A549 (cell line): ENCODE data around the gene DGAT2L6. TPM values are rescaled to one million over a fixed set of nuclear protein-coding genes. Genes with fewer than 3 reads are reported as not detected.

Experiments
- ATAC-seq, 2 experiments: fragments of 200-7000 bp in 1 of 2; fragments of >200 bp in 1 of 2; cut with Nextera tagmentation in 1 of 2; cut with Tn5 transposase in 1 of 2; 3 replicates each; pipeline versions ENCODE4 v1.8.0 to v1.9.1; 2018 to 2020; ENCODE audit warnings: mild to moderate bottlenecking in 1 of 2, moderate library complexity in 1 of 2
- CTCF ChIA-PET: fragments of 300-600 bp; sonication (Branson Sonifier 250); formaldehyde crosslinking; extraction: SDS; loops from one replicate; lab custom pipeline; 2021; ENCODE audit warnings: antibody characterized with exemption, inconsistent platforms; lab: Yijun Ruan, JAX
- POLR2A ChIA-PET: fragments of 350-600 bp; formaldehyde crosslinking; extraction: SDS; loops from one replicate; lab custom pipeline; 2021; ENCODE audit warnings: antibody characterized with exemption, inconsistent platforms; lab: Yijun Ruan, JAX
- DNase-seq, 2 experiments: peaks; one replicate each; pipeline versions ENCODE4 v3.0.0 to v3.0.0-alpha.2; 2011 to 2016; ENCODE audit warnings: low read depth in 1 of 2, low spot score in 1 of 2
- FAIRE-seq: peaks from 2 replicates; lab custom pipeline; 2011; peaks lifted over from hg19 to GRCh38; lab: Jason Lieb, UNC
- H3K27ac ChIP-seq, 2 experiments: fragments of >200 bp; sonication (Bioruptor Twin); formaldehyde crosslinking; 3 replicates each; pipeline ENCODE4 v1.5.1; 2016 to 2017
- H3K4me1 ChIP-seq: fragments of >200 bp; sonication (Bioruptor Twin); formaldehyde crosslinking; 3 replicates; pipeline ENCODE4 v1.6.1; 2016
- H3K4me2 ChIP-seq: fragments of >200 bp; sonication (Bioruptor Twin); formaldehyde crosslinking; 3 replicates; pipeline ENCODE4 v1.6.1; 2016
- H3K4me3 ChIP-seq: fragments of >200 bp; sonication (Bioruptor Twin); formaldehyde crosslinking; 3 replicates; pipeline ENCODE4 v1.5.1; 2016
- H3K9me3 ChIP-seq: fragments of >200 bp; sonication (Bioruptor Twin); formaldehyde crosslinking; 3 replicates; pipeline ENCODE4 v1.6.1; 2016
- BHLHE40 ChIP-seq: IDR thresholded peaks from 2 replicates; pipeline ENCODE4 v1.6.1; 2012; ENCODE audit warnings: low read depth, low read length, inconsistent platforms
- CHD2 ChIP-seq: fragments of 150-350 bp; IDR thresholded peaks from 2 replicates; pipeline ENCODE4 v1.6.1; 2014; ENCODE audit warnings: low read length; ENCODE audit not compliant: partially characterized antibody
- EHMT2 ChIP-seq: fragments of 200-600 bp; sonication (generic); IDR thresholded peaks from 2 replicates; pipeline ENCODE4 v1.6.1; 2016; ENCODE audit warnings: antibody characterized with exemption, low read depth, mild to moderate bottlenecking, moderate library complexity
- FOSL2 ChIP-seq, 2 experiments: fragments of 450-650 bp in 1 of 2; fragments of >200 bp in 1 of 2; sonication (Bioruptor Twin) in 1 of 2; formaldehyde crosslinking; IDR thresholded peaks; 2 replicates each; pipeline versions ENCODE4 v1.5.0 to v1.6.1; 2016 to 2020; ENCODE audit warnings: mild to moderate bottlenecking in 1 of 2, moderate library complexity in 1 of 2
- GATA3 ChIP-seq: IDR thresholded peaks from 2 replicates; pipeline ENCODE4 v1.6.1; 2012; ENCODE audit warnings: borderline replicate concordance
- HEYL ChIP-seq: fragments of 250-450 bp; sonication (Bioruptor Pico); IDR thresholded peaks from 2 replicates; pipeline ENCODE4 v1.8.0; 2021; ENCODE audit warnings: mild to moderate bottlenecking, moderate library complexity
- HOXA7 ChIP-seq: fragments of 250-450 bp; sonication (Bioruptor Pico); IDR thresholded peaks from 2 replicates; pipeline ENCODE4 v1.5.0; 2020; ENCODE audit warnings: mild to moderate bottlenecking, moderate library complexity
- KDM1A ChIP-seq: fragments of 200-600 bp; sonication (generic); IDR thresholded peaks from 2 replicates; pipeline ENCODE4 v1.6.1; 2016; ENCODE audit warnings: low read depth, mild to moderate bottlenecking
- NFE2L2 ChIP-seq: fragments of 150-350 bp; conservative IDR thresholded peaks from 2 replicates; pipeline ENCODE4 v1.6.1; 2014; ENCODE audit warnings: low read length
- NR3C1 ChIP-seq: fragments of >200 bp; sonication (Bioruptor Twin); formaldehyde crosslinking; IDR thresholded peaks from 3 replicates; pipeline ENCODE4 v1.6.1; 2017
- PHF8 ChIP-seq: fragments of 200-600 bp; sonication (generic); IDR thresholded peaks from 2 replicates; pipeline ENCODE4 v1.6.1; 2016; ENCODE audit warnings: low read depth, mild to moderate bottlenecking, antibody characterized with exemption, moderate library complexity, borderline replicate concordance
- POLR2A ChIP-seq: IDR thresholded peaks from 2 replicates; pipeline ENCODE4 v1.6.1; 2012; ENCODE audit warnings: mild to moderate bottlenecking, low read length
- RNF2 ChIP-seq: fragments of 200-600 bp; sonication (generic); IDR thresholded peaks from 2 replicates; pipeline ENCODE4 v1.6.1; 2016; ENCODE audit warnings: low read depth, mild to moderate bottlenecking, antibody characterized with exemption, moderate library complexity, borderline replicate concordance
- SMC3 ChIP-seq: fragments of >200 bp; sonication (Bioruptor Twin); formaldehyde crosslinking; IDR thresholded peaks from 3 replicates; pipeline ENCODE4 v1.6.1; 2018; ENCODE audit warnings: inconsistent platforms
- TFCP2L1 ChIP-seq: fragments of 250-450 bp; sonication (Bioruptor Pico); IDR thresholded peaks from 2 replicates; pipeline ENCODE4 v1.5.0; 2021; ENCODE audit warnings: mild to moderate bottlenecking
- TP53 ChIP-seq: fragments of 250-450 bp; sonication (Bioruptor Pico); IDR thresholded peaks from 2 replicates; pipeline ENCODE4 v1.5.0; 2021; ENCODE audit warnings: mild to moderate bottlenecking, moderate library complexity
- ZNF302 ChIP-seq: fragments of 250-450 bp; sonication (Bioruptor Pico); IDR thresholded peaks from 2 replicates; pipeline ENCODE4 v1.9.0; 2021; ENCODE audit warnings: inconsistent platforms, mild to moderate bottlenecking, moderate library complexity
- ZSCAN20 ChIP-seq: fragments of 250-450 bp; sonication (Bioruptor Pico); IDR thresholded peaks from 2 replicates; pipeline ENCODE4 v1.8.0; 2022; ENCODE audit warnings: mild to moderate bottlenecking, moderate library complexity
- WGBS: methylation state at CpG from one replicate; pipeline ENCODE4 v1.1.6; 2017; ENCODE audit errors: missing lambda C conversion rate; 5-methylcytosine and 5-hydroxymethylcytosine counted together
- polyA plus RNA-seq, 4 experiments: library from polyadenylated mRNA; depleted of rRNA in 3 of 4; stranded (reverse); fragments of >200 nt; fragmentation: RNase III in 1 of 4; extraction: RNeasy Plus Mini Kit Qiagen cat#74134 plus additional on column Dnase treatment in 1 of 4; gene quantifications; 2 replicates in 3 of 4; 3 replicates in 1 of 4; pipeline ENCODE4 v1.2.3, GENCODE V29; 2011 to 2017
- TF ChIP-seq, protein P1 (sequence below): IDR thresholded peaks from 2 replicates; pipeline ENCODE4 v1.6.1; 2012
- TF ChIP-seq, protein P2 (sequence below): IDR thresholded peaks from 2 replicates; pipeline ENCODE4 v1.6.1; 2012
- TF ChIP-seq, protein P3 (sequence below): fragments of 150-350 bp; IDR thresholded peaks from 2 replicates; pipeline ENCODE4 v1.6.1; 2014; ENCODE audit warnings: low read depth, mild to moderate bottlenecking, low read length
- TF ChIP-seq, protein P4 (sequence below): fragments of >200 bp; sonication (Bioruptor Twin); formaldehyde crosslinking; IDR thresholded peaks from 3 replicates; pipeline ENCODE4 v1.5.1; 2016
- TF ChIP-seq, protein P5 (sequence below): fragments of >200 bp; sonication (Bioruptor Twin); formaldehyde crosslinking; IDR thresholded peaks from 2 replicates; pipeline ENCODE4 v1.6.1; 2016
- TF ChIP-seq, protein P6 (sequence below): IDR thresholded peaks from 2 replicates; pipeline ENCODE4 v1.6.1; 2012; ENCODE audit warnings: low read depth, borderline replicate concordance
- TF ChIP-seq, protein P7 (sequence below): fragments of 450-650 bp; IDR thresholded peaks from 2 replicates; pipeline ENCODE4 v1.6.1; 2014; ENCODE audit warnings: antibody characterized with exemption

The DGAT2L6 gene
- polyA plus RNA-seq, 2 of the 4 experiments (the other 2 are of a cell fraction) = not detected

DNA sequence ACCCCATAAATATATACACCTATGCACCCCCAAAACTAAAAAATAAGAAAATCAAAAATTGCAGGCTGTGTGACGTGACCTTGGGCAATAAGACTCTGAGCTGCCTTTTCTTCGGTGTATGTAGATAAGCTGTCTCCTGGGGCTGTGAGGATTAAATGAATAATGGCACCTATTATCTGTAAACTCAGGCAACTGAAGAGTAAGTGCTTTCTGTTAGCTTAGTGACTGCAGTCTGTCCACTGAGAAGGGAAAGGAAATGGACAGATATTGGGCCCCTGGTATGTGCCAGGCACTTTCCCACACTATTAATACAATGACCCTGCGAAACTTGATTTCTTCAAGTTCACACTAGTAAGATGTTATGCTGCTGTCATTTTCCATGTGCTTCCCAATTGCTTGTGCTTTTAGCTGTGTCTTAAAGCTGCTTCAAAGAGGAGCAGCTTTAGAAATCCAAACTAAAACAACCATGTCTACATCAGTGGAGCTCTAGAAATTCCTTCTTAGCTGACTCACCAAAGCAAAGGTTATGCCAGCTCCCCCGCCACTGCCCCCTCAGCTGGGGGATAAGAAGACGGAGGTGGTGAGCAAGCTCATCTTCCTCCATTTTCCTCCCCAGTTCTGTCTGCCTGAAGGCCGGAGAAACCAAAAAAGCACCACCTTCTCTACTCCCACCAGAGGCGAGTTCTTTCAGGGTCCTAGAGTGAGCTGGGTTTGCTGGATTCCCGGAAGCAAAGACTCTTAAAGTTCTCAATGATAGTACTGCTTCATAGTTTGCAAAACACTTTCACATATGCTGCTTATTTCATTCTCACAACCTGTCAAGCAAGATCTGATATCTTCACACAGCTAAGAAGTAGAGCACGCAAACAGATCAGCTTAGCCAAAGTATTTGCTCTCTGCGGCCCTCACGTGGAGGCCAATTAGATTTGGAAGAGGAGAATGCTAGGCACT, 8.8 kb upstream of the DGAT2L6 start:
- Histone ChIP-seq H3K4me1 (peaks cover 38% of the 10 kb centered on the region), H3K27ac (peak overlapping the region; percentile 77 to 84), H3K4me2 (peak overlapping the region; percentile 91), H3K4me3 (no peak overlapping the region; the same call in 2 of the 3 replicates), H3K9me3 (no peaks in the 10 kb centered on the region)
- ChIA-PET POLR2A (interaction anchor here (0.6 to 3.1 kb wide), 4 partner anchors 34 to 1198 kb away, joined by 3 to 38 read pairs (median 4); partner anchors contain the start of genes IGBP1, KIF4A, PDZD11 and TAF1), CTCF (interaction anchor here (0.7 to 5.1 kb wide), 7 partner anchors 14 to 89 kb away, joined by 3 to 24 read pairs (median 3); partner anchors contain the start of gene IGBP1)
- DNase-seq = peak; percentile 53 to 62
- TF ChIP-seq, protein P1, sequence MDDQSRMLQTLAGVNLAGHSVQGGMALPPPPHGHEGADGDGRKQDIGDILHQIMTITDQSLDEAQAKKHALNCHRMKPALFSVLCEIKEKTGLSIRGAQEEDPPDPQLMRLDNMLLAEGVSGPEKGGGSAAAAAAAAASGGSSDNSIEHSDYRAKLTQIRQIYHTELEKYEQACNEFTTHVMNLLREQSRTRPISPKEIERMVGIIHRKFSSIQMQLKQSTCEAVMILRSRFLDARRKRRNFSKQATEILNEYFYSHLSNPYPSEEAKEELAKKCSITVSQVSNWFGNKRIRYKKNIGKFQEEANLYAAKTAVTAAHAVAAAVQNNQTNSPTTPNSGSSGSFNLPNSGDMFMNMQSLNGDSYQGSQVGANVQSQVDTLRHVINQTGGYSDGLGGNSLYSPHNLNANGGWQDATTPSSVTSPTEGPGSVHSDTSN = no peak
- TF ChIP-seq BHLHE40 (no peak), EHMT2 (no peak), FOSL2 (IDR thresholded peaks at IDR 0.05) (no peak), FOSL2 (CRISPR knock-in tag; IDR thresholded peaks at IDR 0.05) (peak; percentile 32; the same call in 1 of the 2 replicates), GATA3 (no peak), POLR2A (no peak), SMC3 (no peak), NFE2L2 (no peak), ZSCAN20 (CRISPR knock-in tag) (no peak), NR3C1 (no peak), TP53 (CRISPR knock-in tag) (no peak), HOXA7 (no peak), ZNF302 (CRISPR knock-in tag) (no peak), CHD2 (no peak)
- TF ChIP-seq, protein P2, sequence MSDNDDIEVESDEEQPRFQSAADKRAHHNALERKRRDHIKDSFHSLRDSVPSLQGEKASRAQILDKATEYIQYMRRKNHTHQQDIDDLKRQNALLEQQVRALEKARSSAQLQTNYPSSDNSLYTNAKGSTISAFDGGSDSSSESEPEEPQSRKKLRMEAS = 0 out of 2 replicates have a peak, but pooled peaks have one; percentile 12
- TF ChIP-seq, protein P3, sequence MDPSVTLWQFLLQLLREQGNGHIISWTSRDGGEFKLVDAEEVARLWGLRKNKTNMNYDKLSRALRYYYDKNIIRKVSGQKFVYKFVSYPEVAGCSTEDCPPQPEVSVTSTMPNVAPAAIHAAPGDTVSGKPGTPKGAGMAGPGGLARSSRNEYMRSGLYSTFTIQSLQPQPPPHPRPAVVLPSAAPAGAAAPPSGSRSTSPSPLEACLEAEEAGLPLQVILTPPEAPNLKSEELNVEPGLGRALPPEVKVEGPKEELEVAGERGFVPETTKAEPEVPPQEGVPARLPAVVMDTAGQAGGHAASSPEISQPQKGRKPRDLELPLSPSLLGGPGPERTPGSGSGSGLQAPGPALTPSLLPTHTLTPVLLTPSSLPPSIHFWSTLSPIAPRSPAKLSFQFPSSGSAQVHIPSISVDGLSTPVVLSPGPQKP = no peak
- TF ChIP-seq, protein P4, sequence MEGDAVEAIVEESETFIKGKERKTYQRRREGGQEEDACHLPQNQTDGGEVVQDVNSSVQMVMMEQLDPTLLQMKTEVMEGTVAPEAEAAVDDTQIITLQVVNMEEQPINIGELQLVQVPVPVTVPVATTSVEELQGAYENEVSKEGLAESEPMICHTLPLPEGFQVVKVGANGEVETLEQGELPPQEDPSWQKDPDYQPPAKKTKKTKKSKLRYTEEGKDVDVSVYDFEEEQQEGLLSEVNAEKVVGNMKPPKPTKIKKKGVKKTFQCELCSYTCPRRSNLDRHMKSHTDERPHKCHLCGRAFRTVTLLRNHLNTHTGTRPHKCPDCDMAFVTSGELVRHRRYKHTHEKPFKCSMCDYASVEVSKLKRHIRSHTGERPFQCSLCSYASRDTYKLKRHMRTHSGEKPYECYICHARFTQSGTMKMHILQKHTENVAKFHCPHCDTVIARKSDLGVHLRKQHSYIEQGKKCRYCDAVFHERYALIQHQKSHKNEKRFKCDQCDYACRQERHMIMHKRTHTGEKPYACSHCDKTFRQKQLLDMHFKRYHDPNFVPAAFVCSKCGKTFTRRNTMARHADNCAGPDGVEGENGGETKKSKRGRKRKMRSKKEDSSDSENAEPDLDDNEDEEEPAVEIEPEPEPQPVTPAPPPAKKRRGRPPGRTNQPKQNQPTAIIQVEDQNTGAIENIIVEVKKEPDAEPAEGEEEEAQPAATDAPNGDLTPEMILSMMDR = no peak
- TF ChIP-seq, protein P5, sequence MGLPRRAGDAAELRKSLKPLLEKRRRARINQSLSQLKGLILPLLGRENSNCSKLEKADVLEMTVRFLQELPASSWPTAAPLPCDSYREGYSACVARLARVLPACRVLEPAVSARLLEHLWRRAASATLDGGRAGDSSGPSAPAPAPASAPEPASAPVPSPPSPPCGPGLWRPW = no peak
- ATAC-seq = peak; percentile 82 to 84
- FAIRE-seq = peak; percentile 70
- WGBS = 30% methylated on average over 11 of the region's 11 CpGs

DNA sequence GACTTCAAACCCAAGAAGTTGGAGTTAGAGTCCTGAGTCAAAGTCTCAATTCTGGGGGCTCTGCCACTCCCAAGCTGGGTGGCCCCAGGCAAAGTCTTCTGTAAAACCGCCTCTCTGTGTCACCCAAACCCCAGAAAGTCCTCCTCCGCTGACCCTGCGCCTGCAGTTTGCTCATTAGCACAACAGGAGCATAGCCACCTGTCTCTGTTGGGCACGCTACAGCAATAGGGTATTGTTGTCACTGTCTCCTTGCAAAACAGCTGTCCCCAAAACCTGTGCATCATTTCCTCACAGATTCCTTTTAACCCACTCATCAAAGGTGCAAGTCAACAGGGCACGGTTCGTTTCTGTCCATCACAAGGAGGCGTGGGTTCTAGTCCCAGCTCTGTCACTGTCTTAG, 8.0 kb upstream of the DGAT2L6 start:
- ATAC-seq = no peak
- POLR2A ChIA-PET = interaction anchor here (1.5 to 3.1 kb wide), 2 partner anchors 35 to 121 kb away, joined by 6 to 38 read pairs; partner anchors contain the start of genes IGBP1, KIF4A and PDZD11
- H3K4me3 ChIP-seq = no peak overlapping the region
- DNase-seq = no peak
- CTCF ChIA-PET = interaction anchor here (0.6 to 2.9 kb wide), 5 partner anchors 13 to 264 kb away, joined by 3 to 9 read pairs (median 5); partner anchors contain the start of gene IGBP1
- 79% methylated on average over 6 of the region's 7 CpGs for WGBS
- peak overlapping the region; percentile 77 to 84 for H3K27ac ChIP-seq
- FAIRE-seq = peak; percentile 39
- peaks cover 38% of the 10 kb centered on the region for H3K4me1 ChIP-seq
- H3K4me2 ChIP-seq = peak overlapping the region; percentile 91
- H3K9me3 ChIP-seq = no peaks in the 10 kb centered on the region
- TF ChIP-seq, protein P6, sequence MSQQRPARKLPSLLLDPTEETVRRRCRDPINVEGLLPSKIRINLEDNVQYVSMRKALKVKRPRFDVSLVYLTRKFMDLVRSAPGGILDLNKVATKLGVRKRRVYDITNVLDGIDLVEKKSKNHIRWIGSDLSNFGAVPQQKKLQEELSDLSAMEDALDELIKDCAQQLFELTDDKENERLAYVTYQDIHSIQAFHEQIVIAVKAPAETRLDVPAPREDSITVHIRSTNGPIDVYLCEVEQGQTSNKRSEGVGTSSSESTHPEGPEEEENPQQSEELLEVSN = no peak
- TF ChIP-seq, protein P4 = no peak
- TF ChIP-seq, protein P7, sequence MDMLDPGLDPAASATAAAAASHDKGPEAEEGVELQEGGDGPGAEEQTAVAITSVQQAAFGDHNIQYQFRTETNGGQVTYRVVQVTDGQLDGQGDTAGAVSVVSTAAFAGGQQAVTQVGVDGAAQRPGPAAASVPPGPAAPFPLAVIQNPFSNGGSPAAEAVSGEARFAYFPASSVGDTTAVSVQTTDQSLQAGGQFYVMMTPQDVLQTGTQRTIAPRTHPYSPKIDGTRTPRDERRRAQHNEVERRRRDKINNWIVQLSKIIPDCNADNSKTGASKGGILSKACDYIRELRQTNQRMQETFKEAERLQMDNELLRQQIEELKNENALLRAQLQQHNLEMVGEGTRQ = no peak
- TF ChIP-seq HEYL (CRISPR knock-in tag) (no peak), RNF2 (no peak), PHF8 (no peak), CHD2 (no peak), TFCP2L1 (CRISPR knock-in tag) (no peak), POLR2A (no peak), KDM1A (no peak)
- TF ChIP-seq, protein P5 = no peak
